IMR-90 (cell line): ENCODE results near the gene MLKL. TPM values are rescaled to one million over a fixed set of nuclear protein-coding genes. Genes with fewer than 3 reads are reported as not detected.

Experiments
- ATAC-seq: fragments of 200-7000 bp; cut with Tn5 transposase; 2 replicates; pipeline ENCODE4 v1.9.1; 2020; ENCODE audit warnings: low read depth, mild to moderate bottlenecking, moderate library complexity
- BruUV-seq: library from RNA; stranded (reverse); fragments of 400-500 nt; replicated peaks from 2 replicates; lab custom pipeline; 2021; lab: Mats Ljungman, UMichigan
- CTCF ChIA-PET: fragments of 300-600 bp; formaldehyde crosslinking; extraction: SDS; loops from one replicate; lab custom pipeline; 2021; ENCODE audit warnings: antibody characterized with exemption; lab: Yijun Ruan, JAX
- POLR2A ChIA-PET: fragments of 300-600 bp; sonication (Branson Sonifier 250); formaldehyde crosslinking; loops from one replicate; lab custom pipeline; 2022; ENCODE audit warnings: antibody characterized with exemption; ENCODE audit not compliant: unreplicated experiment; lab: Charles Lee
- DNase-seq: peaks from one replicate; pipeline ENCODE4 v3.0.0; 2013
- H2AFZ ChIP-seq: replicated peaks from 2 replicates; pipeline ENCODE3; 2013; ENCODE audit warnings: low read length, mild to moderate bottlenecking; ENCODE audit not compliant: poor library complexity
- H2AK5ac ChIP-seq: 2 replicates; pipeline ENCODE4 v1.6.1; 2013; ENCODE audit warnings: low read depth, low read length, inconsistent platforms
- H2AK9ac ChIP-seq: replicated peaks from 2 replicates; pipeline ENCODE3; 2013; ENCODE audit warnings: mild to moderate bottlenecking, low read depth, low read length, moderate library complexity; ENCODE audit not compliant: poor library complexity
- H2BK120ac ChIP-seq: 2 replicates; pipeline ENCODE4 v1.6.1; 2013; ENCODE audit warnings: low read depth, low read length, inconsistent platforms
- H2BK15ac ChIP-seq: 3 replicates; pipeline ENCODE4 v1.6.1; 2013; ENCODE audit warnings: low read depth, low read length, inconsistent platforms
- H2BK20ac ChIP-seq: 2 replicates; pipeline ENCODE4 v1.6.1; 2013; ENCODE audit warnings: low read depth, mild to moderate bottlenecking, inconsistent platforms, low read length, moderate library complexity
- H2BK5ac ChIP-seq: 2 replicates; pipeline ENCODE4 v1.6.1; 2013; ENCODE audit warnings: mild to moderate bottlenecking, low read depth, low read length, inconsistent platforms; ENCODE audit not compliant: poor library complexity, severe bottlenecking
- H3K14ac ChIP-seq: replicated peaks from 2 replicates; pipeline ENCODE4 v1.6.1; 2013; ENCODE audit warnings: low read depth, low read length, inconsistent platforms
- H3K18ac ChIP-seq: 2 replicates; pipeline ENCODE4 v1.6.1; 2013; ENCODE audit warnings: low read depth, low read length, control low read depth
- H3K23ac ChIP-seq: 2 replicates; pipeline ENCODE4 v1.6.1; 2013; ENCODE audit warnings: low read depth, low read length, inconsistent platforms
- H3K27ac ChIP-seq: 2 replicates; pipeline ENCODE4 v1.5.1; 2013; ENCODE audit warnings: mild to moderate bottlenecking, control low read depth, low read length; ENCODE audit not compliant: insufficient read depth
- H3K27me3 ChIP-seq: 2 replicates; pipeline ENCODE4 v1.6.1; 2013; ENCODE audit warnings: low read length; ENCODE audit not compliant: control insufficient read depth, insufficient read depth
- H3K36me3 ChIP-seq: 2 replicates; pipeline ENCODE4 v1.6.1; 2013; ENCODE audit warnings: low read length, mixed read lengths; ENCODE audit not compliant: control insufficient read depth, insufficient read depth
- H3K4ac ChIP-seq: 2 replicates; pipeline ENCODE4 v1.6.1; 2013; ENCODE audit warnings: low read depth, low read length, inconsistent platforms
- H3K4me1 ChIP-seq: 2 replicates; pipeline ENCODE4 v1.6.1; 2013; ENCODE audit warnings: low read length, mixed read lengths; ENCODE audit not compliant: control insufficient read depth, insufficient read depth
- H3K4me2 ChIP-seq: 2 replicates; pipeline ENCODE4 v1.6.1; 2013; ENCODE audit warnings: low read depth, mild to moderate bottlenecking, control low read depth, low read length, moderate library complexity
- H3K4me3 ChIP-seq: 2 replicates; pipeline ENCODE4 v1.5.1; 2013; ENCODE audit warnings: low read depth, mild to moderate bottlenecking, control low read depth, low read length, moderate library complexity; ENCODE audit not compliant: insufficient read depth
- H3K56ac ChIP-seq: 2 replicates; pipeline ENCODE4 v1.6.1; 2013; ENCODE audit warnings: low read length, inconsistent platforms; ENCODE audit not compliant: insufficient read depth; ENCODE audit errors: extremely low read depth
- H3K79me1 ChIP-seq, 2 experiments: 2 replicates each; pipeline ENCODE4 v1.6.1; 2013; ENCODE audit warnings: low read length in 2 of 2, inconsistent platforms in 1 of 2, low read depth in 1 of 2
- H3K9ac ChIP-seq: 2 replicates; pipeline ENCODE4 v1.6.1; 2013; ENCODE audit warnings: low read depth, low read length, control low read depth
- H3K9me1 ChIP-seq: 2 replicates; pipeline ENCODE4 v1.6.1; 2013; ENCODE audit warnings: low read length, inconsistent platforms; ENCODE audit not compliant: insufficient read depth
- H3K9me3 ChIP-seq: 2 replicates; pipeline ENCODE4 v1.6.1; 2013; ENCODE audit warnings: low read length; ENCODE audit not compliant: control insufficient read depth, insufficient read depth
- H4K20me1 ChIP-seq: 2 replicates; pipeline ENCODE4 v1.6.1; 2013; ENCODE audit warnings: low read length, inconsistent platforms; ENCODE audit not compliant: insufficient read depth
- H4K5ac ChIP-seq: 2 replicates; pipeline ENCODE4 v1.6.1; 2013; ENCODE audit warnings: mild to moderate bottlenecking, low read depth, low read length, control low read depth
- H4K8ac ChIP-seq, 2 experiments: 2 replicates each; pipeline ENCODE4 v1.6.1; 2013; ENCODE audit warnings: low read depth in 2 of 2, low read length in 2 of 2, control low read depth in 1 of 2, inconsistent platforms in 1 of 2
- H4K91ac ChIP-seq: 2 replicates; pipeline ENCODE4 v1.6.1; 2013; ENCODE audit warnings: low read depth, low read length, inconsistent platforms; ENCODE audit not compliant: insufficient read depth
- CEBPB ChIP-seq: IDR thresholded peaks from 2 replicates; pipeline ENCODE4 v1.6.1; 2012; ENCODE audit warnings: low read depth, low read length, improper control_type of control experiment
- ELK1 ChIP-seq: fragments of 150-350 bp; IDR thresholded peaks from 2 replicates; pipeline ENCODE4 v1.6.1; 2016; ENCODE audit warnings: low read depth, mild to moderate bottlenecking, low read length, moderate library complexity, borderline replicate concordance
- POLR2A ChIP-seq: IDR thresholded peaks from 2 replicates; pipeline ENCODE4 v1.6.1; 2012; ENCODE audit warnings: mild to moderate bottlenecking, low read depth, low read length
- SMC3 ChIP-seq: fragments of 150-350 bp; IDR thresholded peaks from 2 replicates; pipeline ENCODE4 v1.6.1; 2016; ENCODE audit warnings: low read depth, mild to moderate bottlenecking, antibody characterized with exemption, low read length, moderate library complexity
- WGBS, 2 experiments: methylation state at CpG; one replicate each; pipeline versions ENCODE4 v1.1.5 to v1.1.7; 2013; ENCODE audit warnings: missing lambda C conversion rate in 2 of 2; ENCODE audit not compliant: insufficient read length in 1 of 2; ENCODE audit errors: extremely low coverage in 2 of 2; 5-methylcytosine and 5-hydroxymethylcytosine counted together
- dilution Hi-C: fragments of 300-500 bp; cut with HindIII; formaldehyde crosslinking; loops from one replicate; pipeline ENCODE4 v1.14.3; 2018; ENCODE audit warnings: low sequenced_read_pairs; ENCODE audit not compliant: unreplicated experiment
- in situ Hi-C: fragments of 300-500 bp; cut with MboI; formaldehyde crosslinking; loops from 3 replicates; pipeline ENCODE4 v1.14.3; 2019; ENCODE audit warnings: low sequenced_read_pairs, inconsistent platforms, mixed read lengths
- intact Hi-C: fragments of 100-400 bp; cut with micrococcal nuclease; formaldehyde crosslinking; loops from 2 replicates; pipeline ENCODE4 v1.10.0; 2022
- polyA plus RNA-seq, 3 experiments: library from polyadenylated mRNA; depleted of rRNA; stranded (reverse); fragments of >200 nt; gene quantifications; 2 replicates each; pipeline ENCODE4 v1.2.3, GENCODE V29; 2012; ENCODE audit warnings: low replicate concordance in 1 of 3
- total RNA-seq: library from RNA; depleted of rRNA; stranded (reverse); fragments of >200 nt; gene quantifications from 2 replicates; pipeline ENCODE4 v1.2.3, GENCODE V29; 2012

The MLKL gene
- total and polyA plus RNA-seq, 2 of the 4 experiments (the other 2 are of a cell fraction): 3.6 to 4.5 TPM

GRCh38 chr16:74742051-74742481 is 41.4 kb upstream of the MLKL start:
- H3K4me2 ChIP-seq: no peak overlapping the region
- in situ Hi-C loops (no loop called here), dilution Hi-C loops (no loop called here), intact Hi-C loops (no loop called here)
- TF ChIP-seq POLR2A (no peak), ELK1 (no peak), CEBPB (no peak), SMC3 (no peak)
- H3K27me3 ChIP-seq: no peaks in the 10 kb centered on the region; the same call in 1 of the 2 replicates
- no peak overlapping the region for H3K9ac ChIP-seq
- no peak overlapping the region for H4K5ac ChIP-seq
- no TSS peak for BruUV-seq
- H3K4me3 ChIP-seq: no peak overlapping the region
- no peak overlapping the region for H3K27ac ChIP-seq
- H2BK20ac ChIP-seq: no peak overlapping the region
- no peaks in the 10 kb centered on the region for H3K9me3 ChIP-seq
- ATAC-seq (no peak), DNase-seq (peak; percentile 43)
- H3K79me1 ChIP-seq: no peaks in the 10 kb centered on the region
- H2BK120ac ChIP-seq: no peak overlapping the region
- peak overlapping the region in 1 of 2 experiments; percentile 5; a peak in 1 of 4 replicates for H4K8ac ChIP-seq
- no peak overlapping the region for H3K18ac ChIP-seq
- H2BK15ac ChIP-seq: no peak overlapping the region
- no CpG with 5 or more reads among the region's 10 CpGs for WGBS, 2 experiments
- peaks cover 16% of the 10 kb centered on the region for H3K4me1 ChIP-seq
- H3K36me3 ChIP-seq: no peaks in the 10 kb centered on the region
- H3K14ac ChIP-seq: no peak overlapping the region
- H2AK5ac ChIP-seq: no peak overlapping the region
- peaks cover 4% of the 10 kb centered on the region; the same call in 1 of the 2 replicates for H3K9me1 ChIP-seq
- peak overlapping the region; percentile 64 for H2AFZ ChIP-seq
- H3K56ac ChIP-seq: no peak overlapping the region
- H2BK5ac ChIP-seq: no peak overlapping the region
- no peak overlapping the region for H3K4ac ChIP-seq
- POLR2A ChIA-PET: no interaction called here
- H2AK9ac ChIP-seq: peak overlapping the region; percentile 22
- no peaks in the 10 kb centered on the region for H4K20me1 ChIP-seq
- H3K23ac ChIP-seq: no peak overlapping the region
- CTCF ChIA-PET: no interaction called here
- no peak overlapping the region for H4K91ac ChIP-seq
